Nephron progenitor cell (in vitro differentiated cells): ENCODE data around the gene RASSF7.

Experiments used
- DNase-seq: peaks from one replicate; pipeline ENCODE4 v3.0.0; 2021
- H3K27ac Mint-ChIP-seq: 2 replicates; pipeline ENCODE4 v1.8.0; 2021; ENCODE audit warnings: mild to moderate bottlenecking, moderate library complexity, mixed read lengths
- H3K27me3 Mint-ChIP-seq: 2 replicates; pipeline ENCODE4 v1.8.0; 2021; ENCODE audit warnings: mild to moderate bottlenecking, low read depth, mixed read lengths; ENCODE audit not compliant: poor library complexity
- H3K36me3 Mint-ChIP-seq: 2 replicates; pipeline ENCODE4 v1.8.0; 2021; ENCODE audit warnings: low read depth, mixed read lengths
- H3K4me1 Mint-ChIP-seq: 2 replicates; pipeline ENCODE4 v1.8.0; 2021; ENCODE audit warnings: mixed read lengths
- H3K4me3 Mint-ChIP-seq: 2 replicates; pipeline ENCODE4 v1.8.0; 2021; ENCODE audit warnings: mild to moderate bottlenecking, moderate library complexity, mixed read lengths
- H3K9me3 Mint-ChIP-seq: 2 replicates; pipeline ENCODE4 v1.8.0; 2021; ENCODE audit warnings: mild to moderate bottlenecking, moderate library complexity, mixed read lengths
- TF ChIP-seq, protein P1 (sequence below): fragments of 200-600 bp; sonication (generic); IDR thresholded peaks from 2 replicates; pipeline ENCODE4 v1.5.0; 2021; ENCODE audit warnings: antibody characterized with exemption

RASSF7 gene

DNA sequence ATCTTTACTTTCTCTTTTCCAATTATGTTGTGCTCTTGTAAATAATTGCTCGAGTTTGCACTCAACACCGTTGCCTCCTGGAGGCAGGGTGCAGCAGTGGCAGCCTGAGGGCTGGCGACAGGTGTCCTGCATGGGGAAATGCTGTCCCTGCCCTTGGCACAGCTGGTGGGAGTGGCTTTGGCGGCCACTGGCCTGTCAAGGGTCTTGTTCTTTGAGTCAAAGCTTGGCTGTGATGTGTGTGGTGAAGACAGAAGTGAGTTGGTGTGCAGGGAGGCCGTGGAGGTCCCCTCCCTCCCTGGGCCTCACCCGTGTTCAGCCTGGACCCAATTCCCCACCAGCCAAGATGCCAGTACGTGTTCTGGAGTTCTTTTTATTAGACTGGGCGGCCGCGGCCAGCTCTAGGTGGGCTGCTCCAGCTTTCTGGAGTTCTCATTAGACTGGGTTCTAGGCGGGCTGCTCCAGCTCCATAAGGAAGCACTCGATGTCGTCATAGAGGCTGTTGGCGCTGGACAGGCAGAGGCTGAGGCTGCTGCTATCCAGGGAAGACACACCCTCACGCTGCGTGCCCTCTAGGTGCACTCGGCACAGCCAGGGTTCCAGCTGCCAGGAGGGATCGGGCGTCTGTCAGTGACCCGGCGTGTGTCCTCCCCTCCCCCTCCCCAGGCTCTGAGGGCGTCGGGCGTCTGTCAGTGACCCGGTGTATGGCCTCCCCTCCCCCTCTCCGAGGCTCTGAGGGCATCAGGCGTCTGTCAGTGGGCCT, 51.6 kb downstream of the RASSF7 start:
- H3K4me3 Mint-ChIP-seq, result peak overlapping the region; percentile 45
- no peaks in the 10 kb centered on the region for H3K9me3 Mint-ChIP-seq
- H3K36me3 Mint-ChIP-seq, result peaks cover 17% of the 10 kb centered on the region
- peaks cover 23% of the 10 kb centered on the region for H3K4me1 Mint-ChIP-seq
- H3K27me3 Mint-ChIP-seq, result no peaks in the 10 kb centered on the region
- DNase-seq, result no peak
- peak overlapping the region; percentile 78 for H3K27ac Mint-ChIP-seq
- TF ChIP-seq, protein P1, sequence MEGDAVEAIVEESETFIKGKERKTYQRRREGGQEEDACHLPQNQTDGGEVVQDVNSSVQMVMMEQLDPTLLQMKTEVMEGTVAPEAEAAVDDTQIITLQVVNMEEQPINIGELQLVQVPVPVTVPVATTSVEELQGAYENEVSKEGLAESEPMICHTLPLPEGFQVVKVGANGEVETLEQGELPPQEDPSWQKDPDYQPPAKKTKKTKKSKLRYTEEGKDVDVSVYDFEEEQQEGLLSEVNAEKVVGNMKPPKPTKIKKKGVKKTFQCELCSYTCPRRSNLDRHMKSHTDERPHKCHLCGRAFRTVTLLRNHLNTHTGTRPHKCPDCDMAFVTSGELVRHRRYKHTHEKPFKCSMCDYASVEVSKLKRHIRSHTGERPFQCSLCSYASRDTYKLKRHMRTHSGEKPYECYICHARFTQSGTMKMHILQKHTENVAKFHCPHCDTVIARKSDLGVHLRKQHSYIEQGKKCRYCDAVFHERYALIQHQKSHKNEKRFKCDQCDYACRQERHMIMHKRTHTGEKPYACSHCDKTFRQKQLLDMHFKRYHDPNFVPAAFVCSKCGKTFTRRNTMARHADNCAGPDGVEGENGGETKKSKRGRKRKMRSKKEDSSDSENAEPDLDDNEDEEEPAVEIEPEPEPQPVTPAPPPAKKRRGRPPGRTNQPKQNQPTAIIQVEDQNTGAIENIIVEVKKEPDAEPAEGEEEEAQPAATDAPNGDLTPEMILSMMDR, result no peak

DNA sequence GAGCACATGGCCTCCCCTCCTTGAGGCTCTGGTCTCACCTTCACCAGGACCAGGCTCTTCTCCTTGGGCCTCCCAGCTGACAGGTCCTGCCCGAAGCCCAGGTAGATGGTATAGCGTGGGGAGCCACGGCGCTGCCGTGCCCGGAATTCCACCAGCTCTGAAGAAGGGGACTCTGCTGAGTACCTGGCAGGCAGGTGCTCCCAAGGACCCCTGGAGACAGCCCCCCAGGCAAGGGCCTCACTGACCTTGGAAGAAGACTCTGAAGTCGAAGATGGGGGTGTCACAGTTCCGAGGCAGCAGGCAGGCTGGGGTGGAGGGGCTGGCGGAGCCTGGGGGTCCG, 52.2 kb downstream of the RASSF7 start:
- peaks cover 23% of the 10 kb centered on the region for H3K4me1 Mint-ChIP-seq

DNA sequence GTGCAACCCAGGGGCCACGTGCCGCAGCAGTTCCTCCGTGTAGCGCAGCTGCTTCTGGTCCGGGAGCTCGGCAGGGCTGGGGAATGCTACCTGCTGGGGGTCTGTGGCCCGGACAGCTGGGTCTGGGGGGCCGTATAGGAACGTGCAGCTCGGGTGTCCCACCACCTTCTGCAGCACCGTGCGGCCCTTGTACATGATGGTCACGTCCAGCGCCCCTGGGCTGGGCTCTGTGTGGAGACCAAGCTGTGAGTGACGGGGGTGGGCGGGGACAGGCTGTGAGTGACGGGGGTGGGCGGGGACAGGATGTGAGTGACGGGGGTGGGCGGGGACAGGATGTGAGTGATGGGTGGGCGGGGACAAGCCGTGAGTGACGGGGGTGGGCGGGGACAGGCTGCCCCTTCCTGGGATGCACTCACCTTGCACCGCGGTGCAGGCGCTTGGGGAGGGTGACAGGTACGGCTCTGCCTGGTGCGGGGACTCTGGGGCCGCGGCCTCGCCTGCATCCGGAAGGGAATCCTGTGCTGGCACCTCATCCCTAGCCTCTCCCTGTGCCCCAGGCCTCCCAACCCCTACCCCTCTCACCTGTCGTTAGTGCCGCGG, 52.7 kb downstream of the RASSF7 start:
- Mint-ChIP-seq H3K36me3 (peaks cover 14% of the 10 kb centered on the region), H3K27ac (no peak overlapping the region), H3K9me3 (no peaks in the 10 kb centered on the region), H3K4me3 (no peak overlapping the region), H3K4me1 (peaks cover 25% of the 10 kb centered on the region), H3K27me3 (no peaks in the 10 kb centered on the region)
- peak; percentile 76 for DNase-seq
- TF ChIP-seq, protein P1, result no peak

More for the DNA sequence above, 52.2 kb downstream of the RASSF7 start:
- TF ChIP-seq, protein P1, result no peak
- H3K4me3 Mint-ChIP-seq, result no peak overlapping the region
- no peak overlapping the region for H3K27ac Mint-ChIP-seq
- H3K27me3 Mint-ChIP-seq, result no peaks in the 10 kb centered on the region
- H3K9me3 Mint-ChIP-seq, result no peaks in the 10 kb centered on the region
- H3K36me3 Mint-ChIP-seq, result peaks cover 17% of the 10 kb centered on the region
- DNase-seq, result no peak
